GM18502 (cell line): Measurements from ENCODE around the gene CEACAM7.

Source experiments
- ATAC-seq: cut with Tn5 transposase; IDR thresholded peaks from one replicate; pipeline ENCODE4 v1.9.1; 2021; ENCODE audit warnings: mild to moderate bottlenecking; ENCODE audit not compliant: unreplicated experiment, poor library complexity

The CEACAM7 gene

DNA sequence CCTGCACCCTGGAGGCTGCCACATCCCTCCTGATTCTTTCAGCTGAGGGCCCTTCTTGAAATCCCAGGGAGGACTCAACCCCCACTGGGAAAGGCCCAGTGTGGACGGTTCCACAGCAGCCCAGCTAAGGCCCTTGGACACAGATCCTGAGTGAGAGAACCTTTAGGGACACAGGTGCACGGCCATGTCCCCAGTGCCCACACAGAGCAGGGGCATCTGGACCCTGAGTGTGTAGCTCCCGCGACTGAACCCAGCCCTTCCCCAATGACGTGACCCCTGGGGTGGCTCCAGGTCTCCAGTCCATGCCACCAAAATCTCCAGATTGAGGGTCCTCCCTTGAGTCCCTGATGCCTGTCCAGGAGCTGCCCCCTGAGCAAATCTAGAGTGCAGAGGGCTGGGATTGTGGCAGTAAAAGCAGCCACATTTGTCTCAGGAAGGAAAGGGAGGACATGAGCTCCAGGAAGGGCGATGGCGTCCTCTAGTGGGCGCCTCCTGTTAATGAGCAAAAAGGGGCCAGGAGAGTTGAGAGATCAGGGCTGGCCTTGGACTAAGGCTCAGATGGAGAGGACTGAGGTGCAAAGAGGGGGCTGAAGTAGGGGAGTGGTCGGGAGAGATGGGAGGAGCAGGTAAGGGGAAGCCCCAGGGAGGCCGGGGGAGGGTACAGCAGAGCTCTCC, 13.5 kb upstream of the CEACAM7 start:
- ATAC-seq, result no peak

DNA sequence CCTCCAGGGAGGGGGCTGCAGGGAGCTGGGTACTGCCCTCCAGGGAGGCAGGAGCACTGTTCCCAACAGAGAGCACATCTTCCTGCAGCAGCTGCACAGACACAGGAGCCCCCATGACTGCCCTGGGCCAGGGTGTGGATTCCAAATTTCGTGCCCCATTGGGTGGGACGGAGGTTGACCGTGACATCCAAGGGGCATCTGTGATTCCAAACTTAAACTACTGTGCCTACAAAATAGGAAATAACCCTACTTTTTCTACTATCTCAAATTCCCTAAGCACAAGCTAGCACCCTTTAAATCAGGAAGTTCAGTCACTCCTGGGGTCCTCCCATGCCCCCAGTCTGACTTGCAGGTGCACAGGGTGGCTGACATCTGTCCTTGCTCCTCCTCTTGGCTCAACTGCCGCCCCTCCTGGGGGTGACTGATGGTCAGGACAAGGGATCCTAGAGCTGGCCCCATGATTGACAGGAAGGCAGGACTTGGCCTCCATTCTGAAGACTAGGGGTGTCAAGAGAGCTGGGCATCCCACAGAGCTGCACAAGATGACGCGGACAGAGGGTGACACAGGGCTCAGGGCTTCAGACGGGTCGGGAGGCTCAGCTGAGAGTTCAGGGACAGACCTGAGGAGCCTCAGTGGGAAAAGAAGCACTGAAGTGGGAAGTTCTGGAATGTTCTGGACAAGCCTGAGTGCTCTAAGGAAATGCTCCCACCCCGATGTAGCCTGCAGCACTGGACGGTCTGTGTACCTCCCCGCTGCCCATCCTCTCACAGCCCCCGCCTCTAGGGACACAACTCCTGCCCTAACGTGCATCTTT, 12.5 kb upstream of the CEACAM7 start:
- no peak for ATAC-seq

- no peak for ATAC-seq
Observed at GRCh38 chr19:41699968-41700323, 11.9 kb upstream of the CEACAM7 start.

DNA sequence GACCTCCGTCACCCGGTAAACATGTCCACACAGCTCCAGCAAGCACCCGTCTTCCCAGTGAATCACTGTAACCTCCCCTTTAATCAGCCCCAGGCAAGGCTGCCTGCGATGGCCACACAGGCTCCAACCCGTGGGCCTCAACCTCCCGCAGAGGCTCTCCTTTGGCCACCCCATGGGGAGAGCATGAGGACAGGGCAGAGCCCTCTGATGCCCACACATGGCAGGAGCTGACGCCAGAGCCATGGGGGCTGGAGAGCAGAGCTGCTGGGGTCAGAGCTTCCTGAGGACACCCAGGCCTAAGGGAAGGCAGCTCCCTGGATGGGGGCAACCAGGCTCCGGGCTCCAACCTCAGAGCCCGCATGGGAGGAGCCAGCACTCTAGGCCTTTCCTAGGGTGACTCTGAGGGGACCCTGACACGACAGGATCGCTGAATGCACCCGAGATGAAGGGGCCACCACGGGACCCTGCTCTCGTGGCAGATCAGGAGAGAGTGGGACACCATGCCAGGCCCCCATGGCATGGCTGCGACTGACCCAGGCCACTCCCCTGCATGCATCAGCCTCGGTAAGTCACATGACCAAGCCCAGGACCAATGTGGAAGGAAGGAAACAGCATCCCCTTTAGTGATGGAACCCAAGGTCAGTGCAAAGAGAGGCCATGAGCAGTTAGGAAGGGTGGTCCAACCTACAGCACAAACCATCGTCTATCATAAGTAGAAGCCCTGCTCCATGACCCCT, 11.3 kb upstream of the CEACAM7 start:
- ATAC-seq, result no peak

DNA sequence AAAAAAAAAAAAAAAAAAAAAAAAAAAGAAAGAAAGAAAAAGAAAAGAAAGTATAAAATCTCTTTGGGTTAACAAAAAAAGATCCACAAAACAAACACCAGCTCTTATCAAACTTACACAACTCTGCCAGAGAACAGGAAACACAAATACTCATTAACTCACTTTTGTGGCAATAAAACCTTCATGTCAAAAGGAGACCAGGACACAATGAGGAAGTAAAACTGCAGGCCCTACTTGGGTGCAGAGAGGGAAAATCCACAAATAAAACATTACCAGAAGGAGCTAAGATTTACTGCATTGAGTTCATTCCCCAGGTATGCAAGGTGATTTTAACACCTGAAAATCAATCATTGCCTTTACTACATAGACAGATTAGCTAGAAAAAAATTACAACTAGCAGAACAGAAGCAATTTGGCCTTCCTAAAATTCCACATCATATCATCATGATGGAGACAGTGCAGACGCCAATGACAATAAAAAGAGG, 10.7 kb upstream of the CEACAM7 start:
- no peak for ATAC-seq

DNA sequence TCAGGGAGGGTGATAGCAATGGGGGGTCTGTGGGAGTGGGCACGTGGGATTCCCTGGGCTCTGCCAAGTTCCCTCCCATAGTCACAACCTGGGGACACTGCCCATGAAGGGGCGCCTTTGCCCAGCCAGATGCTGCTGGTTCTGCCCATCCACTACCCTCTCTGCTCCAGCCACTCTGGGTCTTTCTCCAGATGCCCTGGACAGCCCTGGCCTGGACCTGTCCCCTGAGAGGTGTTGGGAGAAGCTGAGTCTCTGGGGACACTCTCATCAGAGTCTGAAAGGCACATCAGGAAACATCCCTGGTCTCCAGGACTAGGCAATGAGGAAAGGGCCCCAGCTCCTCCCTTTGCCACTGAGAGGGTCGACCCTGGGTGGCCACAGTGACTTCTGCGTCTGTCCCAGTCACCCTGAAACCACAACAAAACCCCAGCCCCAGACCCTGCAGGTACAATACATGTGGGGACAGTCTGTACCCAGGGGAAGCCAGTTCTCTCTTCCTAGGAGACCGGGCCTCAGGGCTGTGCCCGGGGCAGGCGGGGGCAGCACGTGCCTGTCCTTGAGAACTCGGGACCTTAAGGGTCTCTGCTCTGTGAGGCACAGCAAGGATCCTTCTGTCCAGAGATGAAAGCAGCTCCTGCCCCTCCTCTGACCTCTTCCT, 9.3 kb upstream of the CEACAM7 start:
- no peak for ATAC-seq

- no peak for ATAC-seq
Observed at GRCh38 chr19:41696402-41697197, 8.5 kb upstream of the CEACAM7 start.

DNA sequence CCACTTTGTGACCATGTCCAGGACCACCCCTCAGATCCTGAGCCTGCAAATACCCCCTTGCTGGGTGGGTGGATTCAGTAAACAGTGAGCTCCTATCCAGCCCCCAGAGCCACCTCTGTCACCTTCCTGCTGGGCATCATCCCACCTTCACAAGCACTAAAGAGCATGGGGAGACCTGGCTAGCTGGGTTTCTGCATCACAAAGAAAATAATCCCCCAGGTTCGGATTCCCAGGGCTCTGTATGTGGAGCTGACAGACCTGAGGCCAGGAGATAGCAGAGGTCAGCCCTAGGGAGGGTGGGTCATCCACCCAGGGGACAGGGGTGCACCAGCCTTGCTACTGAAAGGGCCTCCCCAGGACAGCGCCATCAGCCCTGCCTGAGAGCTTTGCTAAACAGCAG, 7.7 kb upstream of the CEACAM7 start:
- no peak for ATAC-seq

GRCh38 chr19:41694831-41695635, 7.0 kb upstream of the CEACAM7 start:
- ATAC-seq, result no peak

DNA sequence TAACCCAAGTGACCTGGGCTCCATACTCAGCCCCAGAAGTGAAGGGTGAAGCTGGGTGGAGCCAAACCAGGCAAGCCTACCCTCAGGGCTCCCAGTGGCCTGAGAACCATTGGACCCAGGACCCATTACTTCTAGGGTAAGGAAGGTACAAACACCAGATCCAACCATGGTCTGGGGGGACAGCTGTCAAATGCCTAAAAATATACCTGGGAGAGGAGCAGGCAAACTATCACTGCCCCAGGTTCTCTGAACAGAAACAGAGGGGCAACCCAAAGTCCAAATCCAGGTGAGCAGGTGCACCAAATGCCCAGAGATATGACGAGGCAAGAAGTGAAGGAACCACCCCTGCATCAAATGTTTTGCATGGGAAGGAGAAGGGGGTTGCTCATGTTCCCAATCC, 6.1 kb upstream of the CEACAM7 start:
- no peak for ATAC-seq

GRCh38 chr19:41691268-41691970, 3.3 kb upstream of the CEACAM7 start:
- no peak for ATAC-seq

- no peak for ATAC-seq
Observed at GRCh38 chr19:41690801-41691065, 2.7 kb upstream of the CEACAM7 start.

DNA sequence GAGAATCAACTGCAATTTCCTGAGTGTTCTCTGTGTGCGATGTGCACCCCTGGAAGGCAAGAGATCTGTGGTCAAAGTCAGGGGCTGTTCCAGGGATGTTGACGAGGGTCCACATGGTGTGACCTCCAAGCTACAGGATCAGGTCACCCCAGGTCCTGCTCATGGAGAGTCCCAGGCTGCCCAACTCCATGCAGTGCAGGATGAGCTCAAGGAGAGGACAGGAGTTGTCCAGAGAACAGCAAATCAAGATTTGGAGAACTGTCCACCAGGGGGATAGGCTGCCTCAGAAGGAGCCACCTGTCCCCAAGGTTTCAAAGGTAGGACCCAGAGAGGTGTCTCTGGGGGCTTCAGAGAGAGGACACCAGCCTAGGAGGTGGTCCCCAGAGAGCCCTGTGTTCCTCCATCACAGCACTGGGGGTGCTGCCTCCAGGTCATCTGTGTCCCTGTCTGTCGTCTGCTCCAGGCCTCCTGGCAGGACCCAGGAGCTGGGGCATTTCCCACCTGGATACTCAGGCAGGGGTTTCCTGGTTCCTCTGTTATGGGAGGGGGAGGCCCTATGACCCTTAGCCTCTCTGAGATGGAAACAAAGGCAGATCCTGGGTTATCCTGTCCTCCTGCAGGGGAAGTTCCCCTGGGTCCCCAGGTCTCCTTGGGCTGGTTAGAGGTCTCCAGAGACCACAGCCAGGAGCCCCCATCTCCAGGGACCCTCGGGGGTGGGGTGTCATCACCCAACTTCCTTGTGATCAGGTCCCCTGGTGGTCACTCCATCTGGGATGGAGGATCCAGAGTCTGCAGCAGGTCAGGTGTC, 2.1 kb upstream of the CEACAM7 start:
- ATAC-seq, result no peak

- no peak for ATAC-seq
Observed at GRCh38 chr19:41688687-41689086, 617 bp upstream of the CEACAM7 start.

- no peak for ATAC-seq
Observed at GRCh38 chr19:41687419-41687818, 651 bp downstream of the CEACAM7 start.

GRCh38 chr19:41682437-41682836, 5.6 kb downstream of the CEACAM7 start:
- ATAC-seq, result no peak

DNA sequence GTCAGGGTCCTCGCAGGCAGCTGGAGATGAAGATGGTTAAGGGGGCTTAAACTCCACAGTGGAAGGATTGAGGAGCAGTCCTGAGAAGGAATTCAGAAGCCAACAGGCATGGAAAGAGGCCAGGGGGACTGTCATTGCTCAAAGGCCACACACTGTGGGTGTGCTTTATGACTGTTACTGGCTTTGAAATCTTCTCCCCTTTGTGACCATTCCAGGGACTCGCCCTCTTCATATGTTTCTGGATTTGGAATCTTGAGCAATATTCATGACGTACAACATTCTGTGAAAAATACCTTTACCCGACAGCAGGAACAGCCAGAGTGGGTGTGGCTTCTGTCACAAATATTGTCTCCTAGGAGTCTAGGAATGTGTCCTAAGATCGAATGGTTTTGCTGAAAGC, 16.6 kb downstream of the CEACAM7 start:
- ATAC-seq, result no peak

DNA sequence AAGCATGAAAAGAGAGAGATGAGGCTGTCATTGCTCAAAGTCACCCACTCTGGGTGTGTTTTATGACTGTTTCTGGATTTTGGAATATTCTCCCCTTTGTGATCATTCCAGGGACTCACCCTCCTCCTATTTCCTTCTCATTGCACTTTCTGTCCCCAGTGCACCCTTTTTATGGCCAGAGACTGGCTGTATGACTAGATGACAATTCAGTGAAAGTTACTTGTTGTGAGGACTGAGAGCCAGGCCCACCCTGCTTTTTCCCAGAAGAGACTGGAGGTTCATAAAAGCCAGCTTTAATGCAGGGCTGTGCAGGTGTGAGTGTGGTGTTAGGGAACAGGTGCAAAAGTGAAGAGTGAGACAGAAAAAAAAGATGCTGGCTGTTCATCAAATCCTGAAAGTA, 17.3 kb downstream of the CEACAM7 start:
- no peak for ATAC-seq
